Loucy (cell line): ENCODE results near the gene KLRD1.

ENCODE experiments used
- H2AFZ ChIP-seq: fragments of 200-600 bp; sonication (generic); 2 replicates; pipeline ENCODE4 v1.6.0; 2016; ENCODE audit warnings: antibody characterized with exemption, mild to moderate bottlenecking, low read length, moderate library complexity
- H3F3A ChIP-seq: fragments of 200-600 bp; 2 replicates; pipeline ENCODE4 v1.6.0; 2016; ENCODE audit warnings: antibody characterized with exemption, low read depth, mild to moderate bottlenecking
- H3K27me3 ChIP-seq: fragments of 200-600 bp; sonication (generic); 2 replicates; pipeline ENCODE4 v1.6.1; 2014; ENCODE audit warnings: low read length, mild to moderate bottlenecking; ENCODE audit not compliant: insufficient read depth, poor library complexity, severe bottlenecking
- H3K36me3 ChIP-seq: fragments of 200-600 bp; sonication (generic); 2 replicates; pipeline ENCODE4 v1.6.1; 2016; ENCODE audit warnings: low read length; ENCODE audit not compliant: insufficient read depth
- H3K4me1 ChIP-seq: fragments of 200-600 bp; sonication (generic); 2 replicates; pipeline ENCODE4 v1.5.1; 2014; ENCODE audit warnings: low read length, mild to moderate bottlenecking; ENCODE audit not compliant: insufficient read depth, poor library complexity, severe bottlenecking
- H3K4me2 ChIP-seq: fragments of 200-600 bp; sonication (generic); 2 replicates; pipeline ENCODE4 v1.6.0; 2014; ENCODE audit warnings: antibody characterized with exemption, low read length, low read depth, mild to moderate bottlenecking; ENCODE audit not compliant: poor library complexity, severe bottlenecking
- H3K4me3 ChIP-seq: fragments of 200-600 bp; sonication (generic); 2 replicates; pipeline ENCODE4 v1.5.1; 2014; ENCODE audit warnings: low read length, mild to moderate bottlenecking, mixed read lengths; ENCODE audit not compliant: poor library complexity, severe bottlenecking
- H3K79me2 ChIP-seq: fragments of 200-600 bp; sonication (generic); 2 replicates; pipeline ENCODE4 v1.6.1; 2014; ENCODE audit warnings: low read length; ENCODE audit not compliant: insufficient read depth
- H3K9ac ChIP-seq: fragments of 200-600 bp; sonication (generic); 2 replicates; pipeline ENCODE4 v1.6.0; 2014; ENCODE audit warnings: mild to moderate bottlenecking, low read depth, low read length, moderate library complexity; ENCODE audit not compliant: poor library complexity, severe bottlenecking
- H3K9me2 ChIP-seq: fragments of 200-600 bp; sonication (generic); replicated peaks from 2 replicates; pipeline ENCODE4 v1.6.1; 2016; ENCODE audit warnings: low read depth, low read length, mixed read lengths
- H3K9me3 ChIP-seq: fragments of 200-600 bp; sonication (generic); 2 replicates; pipeline ENCODE4 v1.6.1; 2014; ENCODE audit warnings: mild to moderate bottlenecking, antibody characterized with exemption, low read length, low read depth; ENCODE audit not compliant: insufficient read depth
- H4K20me1 ChIP-seq: fragments of 200-600 bp; sonication (generic); 2 replicates; pipeline ENCODE4 v1.6.0; 2014; ENCODE audit warnings: antibody characterized with exemption, low read length, mild to moderate bottlenecking; ENCODE audit not compliant: insufficient read depth, poor library complexity, severe bottlenecking
- CTCF ChIP-seq: fragments of 200-600 bp; sonication (generic); conservative IDR thresholded peaks from 2 replicates; pipeline ENCODE4 v1.5.1; 2014; ENCODE audit warnings: mild to moderate bottlenecking, antibody characterized with exemption, low read length
- EZH2phosphoT487 ChIP-seq: fragments of 200-600 bp; IDR thresholded peaks from 2 replicates; pipeline ENCODE4 v1.6.1; 2018; ENCODE audit warnings: antibody characterized with exemption, mild to moderate bottlenecking, moderate library complexity, borderline replicate concordance

KLRD1 gene

DNA sequence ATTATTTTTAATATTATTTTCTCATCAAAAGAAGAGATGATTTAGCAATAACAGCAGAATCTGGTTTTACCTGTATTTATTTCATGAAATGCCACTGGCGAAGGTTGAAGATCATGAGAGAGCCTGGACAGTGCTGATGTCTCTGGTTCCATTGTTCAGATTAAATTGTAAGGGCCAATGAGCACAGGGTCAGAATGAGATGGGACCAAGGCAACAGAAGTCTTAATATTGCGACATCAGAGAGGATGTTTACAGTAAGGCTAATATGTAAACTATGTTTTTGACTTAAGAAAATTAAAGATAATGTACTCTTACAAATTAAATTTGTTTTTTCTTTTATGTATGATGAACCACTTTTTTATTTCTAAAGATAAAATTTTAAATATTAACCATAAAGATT is 35.2 kb upstream of the KLRD1 start:
- Histone ChIP-seq H3K9me2 (no peaks in the 10 kb centered on the region), H4K20me1 (no peaks in the 10 kb centered on the region), H3K4me3 (no peak overlapping the region), H3K27me3 (no peaks in the 10 kb centered on the region), H3K36me3 (no peaks in the 10 kb centered on the region), H3K4me2 (no peak overlapping the region), H3K9ac (no peak overlapping the region), H3F3A (no peaks in the 10 kb centered on the region), H3K79me2 (no peaks in the 10 kb centered on the region), H3K4me1 (peaks cover 2% of the 10 kb centered on the region), H2AFZ (no peak overlapping the region), H3K9me3 (no peaks in the 10 kb centered on the region)
- TF ChIP-seq CTCF (no peak), EZH2phosphoT487 (no peak)

- Histone ChIP-seq H3K9me3 (no peaks in the 10 kb centered on the region), H2AFZ (no peak overlapping the region), H3K9ac (no peak overlapping the region), H3K4me2 (no peak overlapping the region), H3K27me3 (no peaks in the 10 kb centered on the region), H3K36me3 (no peaks in the 10 kb centered on the region), H3F3A (no peaks in the 10 kb centered on the region), H3K4me1 (peaks cover 2% of the 10 kb centered on the region), H3K79me2 (no peaks in the 10 kb centered on the region), H3K4me3 (no peak overlapping the region), H4K20me1 (no peaks in the 10 kb centered on the region), H3K9me2 (no peaks in the 10 kb centered on the region)
- no peak for TF ChIP-seq EZH2phosphoT487
- no peak for TF ChIP-seq CTCF
Measured at GRCh38 chr12:10276774-10277173, 30.9 kb upstream of the KLRD1 start.

DNA sequence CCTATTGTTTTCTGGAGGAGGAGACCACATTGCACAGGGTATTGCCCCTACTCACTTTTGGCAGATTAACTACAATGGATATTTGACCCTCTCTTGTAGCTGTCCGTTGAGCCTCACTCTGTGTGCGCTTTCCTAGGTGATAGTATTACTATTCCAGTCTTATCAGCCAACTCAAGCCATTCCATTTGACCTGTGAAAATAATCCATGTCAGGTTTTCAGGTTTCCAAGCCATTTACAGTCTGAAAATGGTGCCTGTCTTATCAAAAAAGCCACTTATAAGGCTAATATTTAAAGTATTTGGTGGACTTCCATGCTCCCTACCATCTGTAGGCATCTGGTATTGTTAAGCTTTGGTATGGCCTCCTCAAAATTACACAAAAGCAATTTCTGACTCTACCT is 29.6 kb upstream of the KLRD1 start:
- TF ChIP-seq CTCF, result no peak
- TF ChIP-seq EZH2phosphoT487, result no peak
- Histone ChIP-seq H3K79me2 (no peaks in the 10 kb centered on the region), H3K9me2 (no peaks in the 10 kb centered on the region), H3F3A (no peaks in the 10 kb centered on the region), H3K4me3 (no peak overlapping the region), H3K27me3 (no peaks in the 10 kb centered on the region), H3K36me3 (no peaks in the 10 kb centered on the region), H4K20me1 (no peaks in the 10 kb centered on the region), H3K4me1 (peaks cover 2% of the 10 kb centered on the region), H3K4me2 (no peak overlapping the region), H2AFZ (no peak overlapping the region), H3K9me3 (no peaks in the 10 kb centered on the region), H3K9ac (no peak overlapping the region)
